NCI-H345 treated with DMSO at 0.1 percent for 48 hours (cell line): ENCODE data around the gene SDK1.
A peak's percentile ranks its signal among the peaks of the same experiment; 100 is the strongest.
"Not testable (repeated sequence)": the region's sequence is repeated elsewhere in the genome, so short reads cannot be mapped to it uniquely, and the experiment has no call there.

Experiments
- DNase-seq: peaks from one replicate; lab custom pipeline; 2025; ENCODE audit not compliant: unreplicated experiment; lab: John Stamatoyannopoulos, UW

SDK1 gene

DNA sequence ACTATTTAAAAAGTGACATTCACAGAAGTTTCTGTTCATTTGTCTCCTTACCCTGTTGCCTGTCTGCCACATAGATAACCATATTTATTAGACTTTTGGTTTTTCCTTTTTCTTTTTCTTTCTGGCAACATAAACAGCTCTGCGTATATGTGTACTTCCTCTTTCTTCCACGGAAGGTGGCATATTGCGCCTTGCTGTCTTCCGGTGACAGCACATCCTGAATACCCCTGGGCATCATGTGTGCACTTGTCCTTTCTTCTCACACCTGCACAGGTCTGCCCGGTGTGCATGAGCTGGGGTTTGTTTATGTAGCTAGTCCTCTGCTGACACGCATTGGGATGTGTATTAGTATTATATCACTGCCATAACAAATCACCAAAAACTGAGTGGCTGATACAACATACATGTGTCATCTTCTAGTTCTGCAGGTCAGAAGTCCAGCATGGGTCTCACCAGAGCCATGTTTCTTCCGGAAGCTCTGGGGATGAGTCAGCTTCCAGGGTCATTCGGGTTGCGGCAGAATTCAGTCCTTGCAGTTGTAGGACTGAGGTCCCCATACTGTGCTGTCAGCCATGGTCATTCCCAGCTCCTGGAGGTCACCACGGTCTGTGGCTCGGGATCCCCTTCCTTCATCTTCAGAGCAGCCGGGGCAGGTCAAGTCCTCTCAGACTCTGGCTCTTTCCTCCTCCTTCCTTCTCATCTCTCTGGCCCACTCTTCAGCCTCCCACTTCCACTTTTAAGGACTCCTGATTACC is 785.1 kb downstream of the SDK1 start:
- DNase-seq = no peak

DNA sequence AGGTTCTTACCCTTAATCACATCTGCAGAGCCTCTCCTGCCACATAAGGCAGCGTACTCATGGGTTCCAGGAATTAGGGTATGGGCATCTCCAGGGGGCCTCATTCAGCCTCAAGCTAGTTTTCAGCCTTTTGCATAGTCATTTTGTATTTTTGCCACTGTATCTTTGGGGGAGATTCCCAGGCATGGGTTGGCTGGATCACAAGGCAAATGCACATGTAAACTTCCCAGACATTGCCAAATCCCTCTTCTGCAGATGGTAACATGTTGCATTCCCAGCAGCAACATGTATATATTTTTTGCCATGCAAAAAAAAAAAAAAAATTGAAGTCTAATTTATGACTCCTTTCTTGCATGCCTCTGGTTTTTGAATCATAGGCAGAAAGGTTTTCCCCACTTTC is 785.7 kb downstream of the SDK1 start:
- no peak for DNase-seq

DNA sequence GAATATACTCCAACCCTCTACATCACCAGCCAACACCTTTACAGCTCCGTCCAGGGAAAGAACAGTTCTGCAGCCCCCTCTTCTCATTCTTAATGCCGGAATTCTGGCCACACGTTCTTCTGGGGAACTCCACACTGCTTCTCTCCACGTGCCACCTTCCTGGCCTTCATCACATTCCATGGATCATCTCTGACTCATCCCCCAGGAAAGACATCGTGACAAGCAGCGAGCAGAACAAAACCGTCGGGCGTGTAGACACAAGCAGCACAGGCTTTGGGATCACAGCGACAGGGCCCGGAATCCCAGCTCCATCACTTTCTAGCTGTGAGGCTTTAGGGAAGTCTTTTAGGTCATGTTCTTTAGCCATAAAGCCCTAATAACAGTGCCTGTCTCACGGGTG is 790.7 kb downstream of the SDK1 start:
- no peak for DNase-seq

DNA sequence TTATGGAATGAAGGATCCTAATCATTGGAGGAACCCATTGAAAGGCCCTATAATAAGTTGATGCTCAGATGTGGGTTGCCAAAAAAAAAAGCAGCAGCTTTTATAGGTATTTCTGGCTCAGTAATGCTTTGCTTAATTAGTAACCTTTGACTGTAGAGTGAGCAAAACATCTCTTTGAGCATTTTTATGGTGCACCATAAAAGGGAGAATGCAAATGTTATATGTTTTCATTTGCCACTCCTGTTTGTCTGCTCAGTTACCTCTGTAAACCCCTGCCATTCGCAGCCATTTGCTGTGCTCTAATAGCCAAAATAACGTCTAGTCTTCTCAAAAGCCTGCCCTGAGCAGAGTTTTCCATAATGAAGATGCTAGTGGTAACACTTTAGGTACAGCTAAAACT is 792.0 kb downstream of the SDK1 start:
- DNase-seq = no peak

DNA sequence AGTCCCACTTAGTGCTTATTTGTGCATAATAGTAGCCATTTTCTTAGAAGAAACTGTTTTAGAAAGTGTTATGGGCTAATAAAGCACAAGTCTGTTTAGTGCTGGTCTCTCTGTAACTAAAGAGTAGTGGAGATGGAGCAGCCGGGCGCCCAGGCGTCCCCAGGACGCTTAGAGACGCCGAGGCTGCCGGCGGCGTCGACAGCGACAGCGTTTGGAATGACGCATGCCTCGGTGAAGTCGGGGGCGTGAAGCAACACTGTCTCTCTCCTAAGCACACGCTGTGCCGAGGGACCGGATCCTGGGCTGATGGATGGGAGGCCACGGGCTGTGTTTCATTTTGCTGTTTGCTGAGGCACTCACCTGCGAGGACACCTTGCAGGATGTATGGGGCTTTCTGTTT is 792.4 kb downstream of the SDK1 start:
- DNase-seq = no peak

DNA sequence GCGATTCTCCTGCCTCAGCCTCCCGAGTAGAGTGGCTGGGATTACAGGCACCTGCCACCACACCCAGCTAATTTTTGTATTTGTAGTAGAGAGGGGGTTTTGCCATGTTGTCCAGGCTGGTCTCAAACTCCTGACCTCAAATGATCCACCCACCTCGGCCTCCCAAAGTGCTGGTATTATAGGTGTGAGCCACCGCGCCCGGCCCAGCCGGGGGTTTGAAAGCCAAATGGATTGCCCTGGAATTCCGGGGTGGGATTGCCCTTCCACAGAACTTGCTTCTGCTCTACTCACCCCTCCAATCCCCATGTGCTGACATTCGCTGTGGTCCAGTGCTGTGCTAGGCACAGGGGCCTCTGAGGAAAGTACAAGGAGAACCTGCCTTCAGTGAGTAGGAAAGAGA is 793.1 kb downstream of the SDK1 start:
- DNase-seq = not testable (repeated sequence)

DNA sequence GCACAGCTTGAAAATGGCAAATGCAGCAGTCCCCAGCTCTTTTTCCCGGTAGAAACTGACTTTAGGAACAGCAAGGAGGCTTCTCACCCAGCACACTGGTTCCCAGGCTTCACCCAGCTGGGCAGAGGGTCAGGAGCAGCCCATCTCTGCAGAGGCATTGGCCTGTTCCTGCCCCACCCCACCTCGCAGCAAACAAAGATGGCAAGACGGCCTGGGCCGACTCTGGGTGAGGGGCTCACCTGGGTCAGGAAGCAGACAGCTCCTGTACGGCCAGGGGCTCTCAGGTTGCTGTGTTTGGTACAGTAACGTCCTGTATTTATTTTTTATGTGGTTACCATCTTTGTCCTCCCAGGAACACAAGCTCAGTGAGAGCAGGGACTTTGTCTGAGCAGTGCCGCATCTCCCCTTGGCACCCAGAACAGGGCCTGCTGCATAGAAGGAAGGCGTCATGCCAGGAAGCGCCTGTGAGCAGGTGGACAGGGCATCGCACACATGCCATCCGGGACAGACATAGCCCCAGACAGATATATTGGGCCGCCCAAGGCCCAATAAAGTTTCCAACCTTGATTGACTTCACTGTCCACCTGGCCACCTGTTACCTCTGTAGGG is 796.1 kb downstream of the SDK1 start:
- DNase-seq = no peak

DNA sequence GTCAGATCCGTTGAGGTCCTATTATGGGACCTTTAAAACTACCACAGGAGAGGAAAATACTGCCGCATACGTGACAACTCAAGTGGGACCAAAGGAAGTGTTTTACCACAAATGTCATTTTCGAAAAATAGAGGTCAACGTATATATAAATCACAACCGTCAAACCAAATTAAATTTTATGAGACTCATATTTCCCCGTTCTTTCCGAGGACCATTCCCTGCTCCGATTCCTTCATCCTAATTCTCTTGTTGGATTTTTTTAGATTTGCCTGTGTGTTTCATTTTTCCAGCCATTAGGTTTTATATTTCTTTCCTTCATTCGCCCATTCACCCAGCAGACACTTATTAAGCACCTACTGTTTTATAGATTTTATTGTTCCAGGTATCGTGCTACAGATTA is 797.1 kb downstream of the SDK1 start:
- DNase-seq = no peak

DNA sequence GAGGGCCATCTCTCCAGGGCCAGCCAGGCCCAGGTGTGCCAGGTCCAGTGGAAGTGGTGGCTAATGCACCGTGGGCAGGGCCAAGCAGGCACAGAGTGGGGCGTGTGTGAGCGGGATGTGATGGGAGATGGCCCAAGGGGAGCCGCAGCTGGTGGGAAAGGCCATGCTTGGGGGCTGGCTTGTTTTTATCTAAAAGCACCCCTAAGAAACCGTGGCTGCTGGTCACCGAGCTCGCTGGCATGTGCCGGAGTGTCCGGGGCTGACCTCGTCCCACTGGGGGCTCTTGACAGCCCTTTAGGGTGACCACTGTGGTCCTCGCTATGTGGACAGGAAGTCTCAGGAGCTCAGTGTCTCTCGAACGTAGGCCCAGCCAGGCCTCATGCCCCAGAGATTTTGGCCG is 798.6 kb downstream of the SDK1 start:
- DNase-seq = no peak

DNA sequence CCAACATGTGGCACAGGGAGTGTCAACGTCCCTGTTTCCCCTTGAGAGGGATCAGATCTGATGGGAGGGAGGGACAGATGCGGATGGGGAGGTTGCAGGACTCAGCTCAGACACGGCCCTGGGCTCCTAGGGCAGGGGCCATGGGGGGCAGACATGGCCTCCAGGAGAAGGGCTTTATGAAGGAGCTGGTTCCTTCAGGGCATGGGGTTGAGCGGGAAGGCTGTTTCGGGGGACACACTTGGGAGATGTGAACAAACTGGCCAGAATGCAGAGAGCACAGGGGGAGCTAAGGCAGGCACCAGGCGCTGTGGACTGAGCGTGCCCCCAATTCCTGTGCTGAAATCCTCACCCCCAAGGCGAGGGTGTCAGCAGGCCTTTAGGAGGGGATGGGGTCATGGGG is 799.1 kb downstream of the SDK1 start:
- no peak for DNase-seq

DNA sequence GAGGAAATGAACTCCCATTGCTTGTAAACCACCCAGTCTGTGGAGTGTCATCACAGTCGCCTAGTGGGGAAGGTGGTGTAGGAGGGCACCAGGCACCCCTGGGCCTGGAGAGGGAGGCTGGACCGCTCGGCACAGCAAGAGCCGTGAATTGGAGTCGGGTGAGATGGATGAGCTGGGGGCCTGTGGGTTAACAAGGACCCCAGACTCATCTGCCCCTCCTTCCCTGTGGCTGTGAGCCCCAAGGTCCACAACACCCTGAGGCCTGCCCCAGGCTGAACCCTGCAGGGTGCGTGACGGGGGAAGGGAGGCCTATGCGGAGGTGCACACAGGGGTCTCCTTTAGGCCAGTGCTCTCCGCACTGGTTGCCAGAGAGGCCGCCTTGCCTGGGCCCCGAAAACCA is 799.6 kb downstream of the SDK1 start:
- no peak for DNase-seq

DNA sequence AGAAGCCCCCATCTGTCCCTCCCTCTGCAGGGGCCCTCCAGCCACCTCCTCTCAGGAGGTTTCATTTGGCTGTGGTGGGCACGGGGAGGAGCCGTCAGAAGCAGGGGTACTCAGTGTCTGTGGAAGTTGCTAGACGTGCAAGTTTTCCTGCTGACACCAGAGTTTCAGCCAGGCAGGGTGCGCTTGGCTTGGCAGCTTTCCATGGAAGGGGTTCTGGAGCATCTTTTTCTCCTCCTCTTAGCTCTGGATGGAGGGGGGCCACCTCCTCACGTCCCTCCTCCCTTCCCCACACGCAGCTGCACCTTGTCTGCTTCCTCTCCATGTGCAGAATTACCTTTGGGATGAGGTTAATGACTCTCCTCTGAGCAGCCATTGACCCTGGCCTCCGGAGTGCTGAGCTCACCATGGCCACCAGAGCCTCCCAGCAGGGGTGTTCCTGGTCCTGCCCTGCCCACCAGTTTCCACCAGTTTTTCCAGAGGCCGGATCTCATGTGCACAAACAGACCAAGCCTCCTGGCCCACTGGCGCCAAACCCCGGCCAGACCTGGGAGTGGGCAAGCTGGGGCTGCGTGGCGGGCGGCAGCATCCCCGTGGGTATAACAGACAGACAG is 801.3 kb downstream of the SDK1 start:
- DNase-seq = peak; percentile 5

DNA sequence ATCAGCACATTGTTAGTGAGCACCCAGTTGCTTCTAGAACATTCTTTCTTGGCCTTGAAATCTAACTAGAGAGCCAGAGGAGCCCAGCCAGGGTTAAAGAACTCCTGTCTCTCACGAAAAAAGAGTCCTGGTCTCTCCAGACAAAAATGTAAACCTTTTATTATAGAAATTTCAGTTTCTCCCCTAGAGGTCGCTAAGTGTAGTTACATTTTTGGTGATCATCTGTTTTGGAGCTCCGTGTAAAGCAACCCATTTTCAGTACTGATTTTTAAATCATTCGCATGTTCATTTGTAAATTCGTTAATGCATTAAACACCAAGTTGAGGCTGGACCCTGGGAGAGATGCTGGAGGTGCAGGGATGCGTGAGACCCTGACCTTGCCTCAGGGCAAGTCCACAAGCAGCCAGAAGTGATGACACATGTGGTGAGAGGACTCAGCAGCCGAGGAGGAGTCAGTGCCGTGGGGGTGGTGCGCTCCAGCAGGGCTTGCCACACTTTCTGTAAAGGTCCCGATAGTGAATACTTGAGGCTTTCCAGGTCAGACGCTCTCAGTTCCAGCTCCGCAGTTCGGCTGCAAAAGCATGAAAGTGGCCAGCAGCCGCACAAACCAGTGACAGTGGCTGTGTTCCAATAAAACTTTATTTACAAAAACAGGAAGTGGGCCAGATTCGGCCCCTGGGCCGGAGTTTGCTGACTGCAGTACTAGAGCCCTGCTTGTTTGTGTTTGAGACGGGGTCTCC is 802.5 kb downstream of the SDK1 start:
- no peak for DNase-seq

DNA sequence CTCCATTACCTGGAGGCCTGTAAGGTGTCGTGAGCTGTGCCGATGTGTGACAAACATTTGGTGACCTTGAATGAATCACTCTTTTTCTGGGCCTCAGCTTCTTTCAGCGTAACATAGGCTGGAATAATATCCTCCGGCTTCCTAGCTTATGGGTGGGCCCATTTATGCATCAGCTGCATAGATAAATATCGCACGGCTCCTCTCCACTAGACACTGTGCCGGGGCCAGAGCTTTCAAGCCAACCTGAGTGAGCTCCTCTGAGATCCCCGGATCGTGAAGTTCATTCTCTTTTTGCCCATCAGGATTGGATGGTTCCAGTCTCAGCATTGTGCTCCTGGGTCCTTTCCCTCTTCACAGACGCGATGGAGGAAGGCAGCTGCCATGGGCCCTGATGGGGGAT is 806.8 kb downstream of the SDK1 start:
- DNase-seq = no peak

DNA sequence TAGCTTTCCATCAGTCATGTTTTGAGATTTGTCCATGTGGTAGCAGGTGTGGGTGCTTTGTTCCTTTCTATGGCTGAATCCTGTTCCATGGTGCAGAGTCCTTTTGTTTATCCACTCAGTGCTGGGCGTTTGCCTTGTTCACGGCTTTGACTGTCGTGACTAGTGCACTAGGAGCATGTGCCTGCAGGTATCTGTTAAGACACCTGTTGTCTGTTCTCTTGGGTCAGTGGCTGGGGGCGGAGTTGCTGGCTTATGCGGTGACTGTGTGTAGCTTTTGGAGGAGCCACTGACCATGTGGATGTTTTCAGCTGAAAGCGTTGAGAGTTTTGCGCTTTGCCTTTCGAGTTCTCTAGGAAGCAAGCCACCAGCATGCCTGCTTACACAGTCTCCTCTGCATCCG is 807.9 kb downstream of the SDK1 start:
- peak; percentile 9 for DNase-seq

DNA sequence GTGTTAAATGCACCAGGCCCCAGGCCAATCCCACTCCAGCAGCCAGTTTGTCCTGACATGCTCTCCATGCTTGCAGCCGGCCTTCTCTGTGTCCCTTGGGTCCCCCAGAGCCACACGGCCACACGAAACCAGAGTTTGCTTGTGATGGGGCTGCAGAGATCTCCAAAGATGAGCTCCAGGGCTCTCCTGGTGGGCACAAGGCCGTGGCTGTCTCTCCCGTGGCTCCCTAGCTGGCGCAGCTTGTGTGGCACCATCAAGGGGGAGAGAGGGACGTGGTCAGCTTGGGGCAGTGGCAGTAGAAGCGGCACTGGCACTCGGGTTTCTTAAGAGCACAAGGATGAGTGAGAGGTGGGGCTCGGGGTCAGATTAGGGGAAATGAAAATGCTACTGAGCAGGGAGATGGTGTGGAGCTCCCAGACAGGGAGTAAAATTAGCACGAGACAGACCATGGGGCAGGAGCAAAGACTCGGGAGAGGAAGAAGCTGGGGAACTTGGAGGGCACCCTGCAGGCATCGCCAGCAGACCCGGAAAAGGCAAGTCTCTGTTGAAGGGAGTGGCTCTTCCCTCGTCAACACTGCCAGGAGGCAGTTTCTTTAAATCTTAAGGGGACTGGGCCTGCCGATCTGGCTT is 808.5 kb downstream of the SDK1 start:
- no peak for DNase-seq

DNA sequence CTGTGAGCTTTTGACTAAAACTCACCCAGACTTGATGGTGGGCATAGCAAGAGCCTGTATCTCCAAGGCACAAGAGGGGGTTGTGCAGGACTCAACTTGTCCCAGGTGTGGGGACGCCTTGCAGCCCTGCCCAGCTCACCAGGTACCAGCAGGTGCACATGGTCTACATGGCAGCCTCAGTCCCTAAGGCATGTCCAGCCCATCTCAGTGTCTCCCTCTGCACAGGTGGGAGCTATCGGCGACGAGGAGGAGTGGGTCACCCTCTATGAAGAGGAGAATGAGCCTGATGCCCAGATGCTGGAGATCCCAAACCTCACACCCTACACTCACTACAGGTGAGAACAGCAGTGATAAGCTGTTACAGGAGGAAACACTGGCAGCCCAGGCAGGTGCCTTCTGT is 809.4 kb downstream of the SDK1 start:
- DNase-seq = no peak

DNA sequence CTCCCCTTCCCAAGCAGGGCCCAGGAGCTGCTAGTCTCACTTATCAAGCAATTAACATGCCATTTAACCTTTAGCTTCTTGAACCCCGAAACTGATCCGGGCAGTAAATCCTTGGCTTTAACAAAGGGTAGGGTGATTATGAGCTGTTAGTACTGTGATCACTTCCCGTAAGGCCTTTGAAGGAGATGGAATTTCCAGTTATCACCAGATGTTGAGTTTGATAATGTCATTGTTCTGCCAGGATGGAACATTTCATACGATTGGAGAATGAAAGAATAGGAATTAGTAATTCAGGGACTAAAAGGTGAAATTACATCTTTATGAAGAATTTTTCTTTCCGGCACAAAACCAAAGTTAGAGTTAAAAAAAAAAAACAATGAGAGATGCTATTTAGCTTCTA is 810.1 kb downstream of the SDK1 start:
- no peak for DNase-seq

DNA sequence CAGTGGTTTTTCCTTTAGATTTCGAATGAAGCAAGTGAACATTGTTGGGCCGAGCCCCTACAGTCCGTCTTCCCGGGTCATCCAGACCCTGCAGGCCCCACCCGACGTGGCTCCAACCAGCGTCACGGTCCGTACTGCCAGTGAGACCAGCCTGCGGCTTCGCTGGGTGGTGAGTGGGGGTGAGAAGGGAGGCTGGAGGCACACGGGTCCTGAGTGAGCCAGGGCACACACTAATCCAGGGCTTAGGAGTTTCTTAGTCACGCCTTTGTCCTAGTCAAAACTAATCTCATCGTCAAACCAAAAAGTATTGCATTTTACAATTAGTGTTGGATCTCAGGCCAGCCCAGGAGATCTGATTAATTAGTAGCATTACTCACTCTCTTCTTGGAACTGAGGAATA is 812.2 kb downstream of the SDK1 start:
- DNase-seq = no peak

DNA sequence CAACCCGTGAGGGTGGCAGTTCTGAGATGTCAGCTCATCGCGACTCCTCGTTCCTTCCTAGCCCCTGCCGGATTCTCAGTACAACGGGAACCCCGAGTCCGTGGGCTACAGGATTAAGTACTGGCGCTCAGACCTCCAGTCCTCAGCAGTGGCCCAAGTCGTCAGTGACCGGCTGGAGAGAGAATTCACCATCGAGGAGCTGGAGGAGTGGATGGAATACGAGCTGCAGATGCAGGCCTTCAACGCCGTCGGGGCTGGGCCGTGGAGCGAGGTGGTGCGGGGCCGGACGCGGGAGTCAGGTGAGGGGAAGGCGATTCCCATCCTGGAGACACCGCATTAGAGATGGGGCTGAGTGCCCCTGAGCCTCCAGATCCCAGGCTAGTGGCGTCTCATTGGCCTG is 812.9 kb downstream of the SDK1 start:
- no peak for DNase-seq

DNA sequence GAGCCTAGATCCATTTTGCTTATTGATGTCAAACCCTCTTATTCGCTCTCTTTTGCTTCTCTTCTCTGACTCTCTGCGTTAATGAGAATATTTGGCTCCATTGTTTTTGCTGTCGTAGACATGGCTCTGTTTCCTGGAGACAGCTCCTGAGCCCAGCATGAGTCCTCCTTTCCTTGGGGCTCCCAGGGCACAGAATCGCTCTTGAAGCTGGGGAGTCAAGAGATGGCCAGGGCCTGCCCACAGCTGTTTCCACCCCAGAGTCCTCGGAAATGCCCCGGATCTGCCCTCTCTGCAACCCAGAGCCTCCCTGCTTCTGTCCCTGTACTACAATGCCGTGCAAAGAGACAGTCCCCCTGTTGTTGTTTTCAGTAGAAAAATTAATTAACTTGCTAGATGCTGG is 814.4 kb downstream of the SDK1 start:
- DNase-seq = no peak
